Loucy (cell line): ENCODE data around the gene MRNIP.

Experiments used
- H2AFZ ChIP-seq: fragments of 200-600 bp; sonication (generic); 2 replicates; pipeline ENCODE4 v1.6.0; 2016; ENCODE audit warnings: antibody characterized with exemption, mild to moderate bottlenecking, low read length, moderate library complexity
- H3F3A ChIP-seq: fragments of 200-600 bp; 2 replicates; pipeline ENCODE4 v1.6.0; 2016; ENCODE audit warnings: antibody characterized with exemption, low read depth, mild to moderate bottlenecking
- H3K27me3 ChIP-seq: fragments of 200-600 bp; sonication (generic); 2 replicates; pipeline ENCODE4 v1.6.1; 2014; ENCODE audit warnings: low read length, mild to moderate bottlenecking; ENCODE audit not compliant: insufficient read depth, poor library complexity, severe bottlenecking
- H3K36me3 ChIP-seq: fragments of 200-600 bp; sonication (generic); 2 replicates; pipeline ENCODE4 v1.6.1; 2016; ENCODE audit warnings: low read length; ENCODE audit not compliant: insufficient read depth
- H3K4me1 ChIP-seq: fragments of 200-600 bp; sonication (generic); 2 replicates; pipeline ENCODE4 v1.5.1; 2014; ENCODE audit warnings: low read length, mild to moderate bottlenecking; ENCODE audit not compliant: insufficient read depth, poor library complexity, severe bottlenecking
- H3K4me2 ChIP-seq: fragments of 200-600 bp; sonication (generic); 2 replicates; pipeline ENCODE4 v1.6.0; 2014; ENCODE audit warnings: antibody characterized with exemption, low read length, low read depth, mild to moderate bottlenecking; ENCODE audit not compliant: poor library complexity, severe bottlenecking
- H3K4me3 ChIP-seq: fragments of 200-600 bp; sonication (generic); 2 replicates; pipeline ENCODE4 v1.5.1; 2014; ENCODE audit warnings: low read length, mild to moderate bottlenecking, mixed read lengths; ENCODE audit not compliant: poor library complexity, severe bottlenecking
- H3K79me2 ChIP-seq: fragments of 200-600 bp; sonication (generic); 2 replicates; pipeline ENCODE4 v1.6.1; 2014; ENCODE audit warnings: low read length; ENCODE audit not compliant: insufficient read depth
- H3K9ac ChIP-seq: fragments of 200-600 bp; sonication (generic); 2 replicates; pipeline ENCODE4 v1.6.0; 2014; ENCODE audit warnings: mild to moderate bottlenecking, low read depth, low read length, moderate library complexity; ENCODE audit not compliant: poor library complexity, severe bottlenecking
- H3K9me2 ChIP-seq: fragments of 200-600 bp; sonication (generic); replicated peaks from 2 replicates; pipeline ENCODE4 v1.6.1; 2016; ENCODE audit warnings: low read depth, low read length, mixed read lengths
- H3K9me3 ChIP-seq: fragments of 200-600 bp; sonication (generic); 2 replicates; pipeline ENCODE4 v1.6.1; 2014; ENCODE audit warnings: mild to moderate bottlenecking, antibody characterized with exemption, low read length, low read depth; ENCODE audit not compliant: insufficient read depth
- H4K20me1 ChIP-seq: fragments of 200-600 bp; sonication (generic); 2 replicates; pipeline ENCODE4 v1.6.0; 2014; ENCODE audit warnings: antibody characterized with exemption, low read length, mild to moderate bottlenecking; ENCODE audit not compliant: insufficient read depth, poor library complexity, severe bottlenecking
- EZH2phosphoT487 ChIP-seq: fragments of 200-600 bp; IDR thresholded peaks from 2 replicates; pipeline ENCODE4 v1.6.1; 2018; ENCODE audit warnings: antibody characterized with exemption, mild to moderate bottlenecking, moderate library complexity, borderline replicate concordance
- TF ChIP-seq, protein P1 (sequence below): fragments of 200-600 bp; sonication (generic); conservative IDR thresholded peaks from 2 replicates; pipeline ENCODE4 v1.5.1; 2014; ENCODE audit warnings: mild to moderate bottlenecking, antibody characterized with exemption, low read length

Gene MRNIP

DNA sequence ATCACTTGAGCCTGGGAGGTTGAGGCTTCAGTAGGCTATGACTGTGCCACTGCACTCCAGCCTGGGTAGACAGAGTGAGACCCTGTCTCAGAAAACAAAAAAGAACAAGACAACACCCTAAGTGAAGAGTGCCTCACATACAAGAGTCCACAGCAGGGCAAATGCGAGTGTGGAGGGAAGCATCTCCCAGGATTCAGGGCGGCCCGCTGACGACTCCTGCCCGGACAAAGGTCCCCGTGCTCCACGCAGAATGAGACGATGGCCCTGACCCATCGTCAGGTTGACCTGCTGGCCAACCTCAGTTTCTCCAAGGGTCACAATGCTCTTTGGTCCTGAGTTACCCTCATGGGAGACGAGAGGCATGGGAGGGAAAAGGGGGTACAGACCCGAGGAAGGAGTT, 18.3 kb downstream of the MRNIP start:
- H3K36me3 ChIP-seq = peaks cover 9% of the 10 kb centered on the region; the same call in 1 of the 2 replicates
- TF ChIP-seq EZH2phosphoT487 = no peak
- TF ChIP-seq, protein P1, sequence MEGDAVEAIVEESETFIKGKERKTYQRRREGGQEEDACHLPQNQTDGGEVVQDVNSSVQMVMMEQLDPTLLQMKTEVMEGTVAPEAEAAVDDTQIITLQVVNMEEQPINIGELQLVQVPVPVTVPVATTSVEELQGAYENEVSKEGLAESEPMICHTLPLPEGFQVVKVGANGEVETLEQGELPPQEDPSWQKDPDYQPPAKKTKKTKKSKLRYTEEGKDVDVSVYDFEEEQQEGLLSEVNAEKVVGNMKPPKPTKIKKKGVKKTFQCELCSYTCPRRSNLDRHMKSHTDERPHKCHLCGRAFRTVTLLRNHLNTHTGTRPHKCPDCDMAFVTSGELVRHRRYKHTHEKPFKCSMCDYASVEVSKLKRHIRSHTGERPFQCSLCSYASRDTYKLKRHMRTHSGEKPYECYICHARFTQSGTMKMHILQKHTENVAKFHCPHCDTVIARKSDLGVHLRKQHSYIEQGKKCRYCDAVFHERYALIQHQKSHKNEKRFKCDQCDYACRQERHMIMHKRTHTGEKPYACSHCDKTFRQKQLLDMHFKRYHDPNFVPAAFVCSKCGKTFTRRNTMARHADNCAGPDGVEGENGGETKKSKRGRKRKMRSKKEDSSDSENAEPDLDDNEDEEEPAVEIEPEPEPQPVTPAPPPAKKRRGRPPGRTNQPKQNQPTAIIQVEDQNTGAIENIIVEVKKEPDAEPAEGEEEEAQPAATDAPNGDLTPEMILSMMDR = no peak
- H3F3A ChIP-seq = no peaks in the 10 kb centered on the region
- H3K27me3 ChIP-seq = no peaks in the 10 kb centered on the region
- H3K4me3 ChIP-seq = no peak overlapping the region
- H4K20me1 ChIP-seq = no peaks in the 10 kb centered on the region
- no peak overlapping the region for H2AFZ ChIP-seq
- H3K9me2 ChIP-seq = no peaks in the 10 kb centered on the region
- no peak overlapping the region for H3K4me2 ChIP-seq
- no peaks in the 10 kb centered on the region for H3K9me3 ChIP-seq
- no peak overlapping the region for H3K9ac ChIP-seq
- H3K4me1 ChIP-seq = no peaks in the 10 kb centered on the region
- no peaks in the 10 kb centered on the region for H3K79me2 ChIP-seq

DNA sequence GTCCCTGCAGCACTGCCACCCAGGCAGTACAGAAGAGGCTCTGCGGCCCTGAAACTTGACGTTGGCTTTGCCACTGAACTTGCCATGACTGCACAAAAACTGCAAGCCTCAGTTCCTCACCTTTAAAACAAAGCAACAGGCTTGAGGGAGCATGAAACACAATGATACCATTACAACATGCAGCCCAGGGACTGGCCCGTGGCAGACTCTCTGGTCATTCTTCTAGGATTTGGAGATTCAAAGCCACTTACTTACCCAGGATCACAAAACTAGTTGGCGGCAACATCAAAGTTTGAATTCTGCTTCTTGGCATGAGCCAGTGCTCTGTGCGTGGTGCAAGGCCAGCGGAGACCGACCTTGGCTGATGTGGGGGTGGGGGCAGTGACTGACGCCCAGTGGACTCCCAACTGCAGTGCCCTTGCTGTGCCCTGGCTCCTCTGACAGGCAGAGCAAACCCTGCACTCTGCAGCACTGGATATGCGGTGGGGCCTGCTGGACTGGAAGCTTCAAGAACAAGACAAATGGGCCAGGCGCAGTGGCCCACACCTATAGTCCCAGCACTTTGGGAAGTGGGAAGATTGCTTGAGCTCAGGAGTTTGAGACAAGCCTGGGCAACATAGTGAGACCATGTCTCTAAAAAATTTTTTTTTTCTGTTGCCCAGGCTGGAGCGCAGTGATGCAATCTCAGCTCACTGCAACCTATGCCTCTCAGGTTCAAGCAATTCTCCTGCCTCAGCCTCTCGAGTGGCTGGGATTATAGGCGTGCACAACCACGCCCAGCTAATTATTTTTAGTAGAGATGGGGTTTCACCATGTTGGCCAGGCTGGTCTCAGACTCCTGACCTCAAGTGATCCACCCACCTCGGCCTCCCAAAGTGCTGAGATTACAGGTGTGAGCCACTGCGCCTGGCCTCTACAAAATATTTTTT, 19.0 kb downstream of the MRNIP start:
- Histone ChIP-seq H3K9me2 (no peaks in the 10 kb centered on the region), H3K79me2 (no peaks in the 10 kb centered on the region), H3K36me3 (peaks cover 9% of the 10 kb centered on the region; the same call in 1 of the 2 replicates), H3K9ac (no peak overlapping the region), H3K9me3 (no peaks in the 10 kb centered on the region), H3F3A (no peaks in the 10 kb centered on the region), H3K4me1 (no peaks in the 10 kb centered on the region), H3K4me3 (no peak overlapping the region), H3K4me2 (no peak overlapping the region), H2AFZ (no peak overlapping the region), H4K20me1 (no peaks in the 10 kb centered on the region), H3K27me3 (no peaks in the 10 kb centered on the region)
- TF ChIP-seq, protein P1 = no peak
- no peak for TF ChIP-seq EZH2phosphoT487

DNA sequence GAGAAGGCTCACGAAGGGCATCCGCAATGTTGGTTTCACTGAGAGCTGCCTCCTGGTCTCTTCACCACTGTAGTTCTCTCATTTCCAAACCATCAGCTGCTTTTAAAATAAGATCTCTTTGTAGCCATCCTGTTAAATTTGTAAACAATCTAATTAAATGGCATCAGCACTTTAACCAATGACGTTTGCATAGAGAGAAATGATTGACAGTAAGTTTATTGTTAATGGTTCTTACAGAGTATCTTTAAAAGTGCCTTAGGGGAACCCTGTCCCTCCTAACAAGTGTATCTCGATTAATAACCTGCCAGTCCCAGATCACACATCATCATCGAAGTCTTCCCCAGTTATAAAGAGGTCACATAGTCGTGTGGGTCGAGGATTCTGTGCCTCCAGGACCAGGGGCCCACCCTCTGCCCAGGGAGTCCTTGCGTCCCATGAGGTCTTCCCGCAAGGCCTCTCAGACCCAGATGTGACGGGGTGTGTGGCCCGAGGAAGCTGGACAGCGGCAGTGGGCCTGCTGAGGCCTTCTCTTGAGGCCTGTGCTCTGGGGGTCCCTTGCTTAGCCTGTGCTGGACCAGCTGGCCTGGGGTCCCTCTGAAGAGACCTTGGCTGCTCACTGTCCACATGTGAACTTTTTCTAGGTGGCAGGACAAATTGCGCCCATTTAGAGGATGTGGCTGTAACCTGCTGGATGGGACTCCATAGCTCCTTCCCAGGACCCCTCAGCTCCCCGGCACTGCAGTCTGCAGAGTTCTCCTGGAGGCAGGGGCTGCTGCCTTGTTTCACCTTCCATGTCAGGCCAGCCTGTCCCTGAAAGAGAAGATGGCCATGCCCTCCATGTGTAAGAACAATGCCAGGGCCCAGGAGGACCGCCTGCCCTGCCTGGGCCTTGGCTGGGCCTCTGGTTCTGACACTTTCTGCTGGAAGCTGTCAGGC, 21.3 kb downstream of the MRNIP start:
- no peak overlapping the region for H3K9ac ChIP-seq
- H3K4me2 ChIP-seq = no peak overlapping the region
- H3K9me2 ChIP-seq = no peaks in the 10 kb centered on the region
- no peaks in the 10 kb centered on the region for H3K9me3 ChIP-seq
- H3F3A ChIP-seq = no peaks in the 10 kb centered on the region
- H3K36me3 ChIP-seq = peaks cover 19% of the 10 kb centered on the region; the same call in 1 of the 2 replicates
- H3K4me3 ChIP-seq = no peak overlapping the region
- no peak overlapping the region for H2AFZ ChIP-seq
- TF ChIP-seq, protein P1 = no peak
- TF ChIP-seq EZH2phosphoT487 = no peak
- H3K79me2 ChIP-seq = no peaks in the 10 kb centered on the region
- H3K4me1 ChIP-seq = no peaks in the 10 kb centered on the region
- H4K20me1 ChIP-seq = no peaks in the 10 kb centered on the region
- H3K27me3 ChIP-seq = no peaks in the 10 kb centered on the region
